Lower leg skin (tissue), 4 donors: ENCODE measurements around the gene CROT. TPM values are rescaled to one million over a fixed set of nuclear protein-coding genes. Genes with fewer than 3 reads are reported as not detected.
"Not testable (repeated sequence)": the region's sequence is repeated elsewhere in the genome, so short reads cannot be mapped to it uniquely, and the experiment has no call there.

ENCODE experiments used
- DNase-seq, 2 donors: peaks; one replicate each; pipeline ENCODE4 v3.0.0-alpha.2; 2019; ENCODE audit warnings: low spot score in 2 of 2
- H3K4me3 ChIP-seq: fragments of 200-600 bp; sonication (generic); 2 replicates; pipeline ENCODE4 v1.5.1; 2017; ENCODE audit warnings: mild to moderate bottlenecking, low read depth; ENCODE audit not compliant: poor library complexity, severe bottlenecking
- CTCF ChIP-seq, 3 donors: fragments of 450-650 bp; IDR thresholded peaks; one replicate each; pipeline ENCODE4 v1.5.1; 2016; ENCODE audit warnings: antibody characterized with exemption in 3 of 3, mild to moderate bottlenecking in 3 of 3, moderate library complexity in 2 of 3
- POLR2A ChIP-seq, 2 donors: fragments of 450-650 bp; IDR thresholded peaks; one replicate each; pipeline ENCODE4 v1.6.1; 2016 to 2017; ENCODE audit warnings: antibody characterized with exemption in 2 of 2, mild to moderate bottlenecking in 1 of 2, moderate library complexity in 1 of 2
- WGBS, 2 donors: methylation state at CpG; one replicate each; pipeline ENCODE4 v1.1.5; 2018; 5-methylcytosine and 5-hydroxymethylcytosine counted together
- intact Hi-C: fragments of 100-400 bp; cut with DNase I; formaldehyde crosslinking; loops from one replicate; pipeline ENCODE4 v1.15.0; 2023; ENCODE audit warnings: low total_unique reads
- total RNA-seq, 4 donors: library from RNA; depleted of rRNA; stranded (reverse); fragments of >200 nt; gene quantifications; one replicate each; pipeline ENCODE4 v1.1.0, GENCODE V29; 2016

CROT gene
- total RNA-seq, 4 donors from 2014 or later, result 18.9 to 41.3 (median 25.2) TPM

- TF ChIP-seq CTCF (IDR thresholded peaks at IDR 0.05) (no peak), POLR2A (IDR thresholded peaks at IDR 0.05) (no peak)
- no peak for DNase-seq
- intact Hi-C loops, result no loop called here
- WGBS, 2 donors, result 65 to 67% methylated on average over 3 of the region's 3 CpGs
- no peak overlapping the region for H3K4me3 ChIP-seq
Observed at GRCh38 chr7:87316097-87316700, 29.3 kb upstream of the CROT start.

GRCh38 chr7:87316846-87317552, 28.5 kb upstream of the CROT start:
- TF ChIP-seq CTCF (IDR thresholded peaks at IDR 0.05) (no peak), POLR2A (IDR thresholded peaks at IDR 0.05) (no peak)
- 35% methylated on average over 1 of the region's 1 CpG for WGBS, 2 donors
- no peak overlapping the region for H3K4me3 ChIP-seq
- peak in 1 of 2 donors; percentile 59 for DNase-seq
- intact Hi-C loops, result no loop called here

- no peak overlapping the region for H3K4me3 ChIP-seq
- DNase-seq, result no peak
- intact Hi-C loops, result no loop called here
- 44 to 73% methylated on average over 2 of the region's 2 CpGs for WGBS, 2 donors
- TF ChIP-seq POLR2A (IDR thresholded peaks at IDR 0.05), result no peak
- no peak for TF ChIP-seq CTCF (IDR thresholded peaks at IDR 0.05)
Observed at GRCh38 chr7:87317691-87318245, 27.7 kb upstream of the CROT start.

GRCh38 chr7:87318741-87319140, 26.7 kb upstream of the CROT start:
- intact Hi-C loops, result no loop called here
- WGBS, 2 donors, result 62 to 67% methylated on average over 1 of the region's 1 CpG
- TF ChIP-seq POLR2A (IDR thresholded peaks at IDR 0.05) (no peak), CTCF (IDR thresholded peaks at IDR 0.05) (no peak)
- no peak overlapping the region for H3K4me3 ChIP-seq
- no peak for DNase-seq

- 74 to 85% methylated on average over 4 to 8 of the region's 8 CpGs for WGBS, 2 donors
- intact Hi-C loops, DNase-seq, H3K4me3 ChIP-seq: not testable (repeated sequence)
Observed at GRCh38 chr7:87319154-87319581, 26.3 kb upstream of the CROT start.

GRCh38 chr7:87322912-87323311, 22.6 kb upstream of the CROT start:
- TF ChIP-seq CTCF (IDR thresholded peaks at IDR 0.05) (no peak), POLR2A (IDR thresholded peaks at IDR 0.05) (no peak)
- DNase-seq, result no peak
- 85 to 87% methylated on average over 1 of the region's 1 CpG for WGBS, 2 donors
- no peak overlapping the region for H3K4me3 ChIP-seq
- intact Hi-C loops, result no loop called here
